Tibial nerve (tissue), 4 donors: Measurements from ENCODE around the gene CCDC175. TPM values are rescaled to one million over a fixed set of nuclear protein-coding genes. Genes with fewer than 3 reads are reported as not detected.

Experiments used
- DNase-seq, 2 donors: peaks; one replicate each; pipeline ENCODE4 v3.0.0-alpha.2; 2019; ENCODE audit warnings: low spot score in 2 of 2
- H3K27ac ChIP-seq, 4 donors: fragments of 200-600 bp; sonication (generic) in 3 of 4; one replicate each; pipeline ENCODE4 v1.5.1; 2017 to 2019; ENCODE audit warnings: mild to moderate bottlenecking in 1 of 4
- H3K27me3 ChIP-seq, 2 donors: fragments of 200-600 bp; sonication (generic) in 1 of 2; one replicate each; pipeline versions ENCODE4 v1.5.1 to v1.6.0; 2017 to 2019
- H3K36me3 ChIP-seq, 3 donors: fragments of 200-600 bp; sonication (generic); one replicate each; pipeline ENCODE4 v1.5.1; 2018 to 2019
- H3K4me1 ChIP-seq, 4 donors: fragments of 200-600 bp; sonication (generic) in 3 of 4; one replicate each; pipeline ENCODE4 v1.5.1; 2017 to 2019
- H3K4me3 ChIP-seq, 4 donors: fragments of 200-600 bp; sonication (generic) in 3 of 4; one replicate each; pipeline ENCODE4 v1.5.1; 2017 to 2019; ENCODE audit warnings: mild to moderate bottlenecking in 1 of 4, moderate library complexity in 1 of 4
- H3K9me3 ChIP-seq, 4 donors: fragments of 200-600 bp; sonication (generic) in 3 of 4; one replicate each; pipeline ENCODE4 v1.5.1; 2017 to 2019
- EP300 ChIP-seq, 2 donors: sonication (generic); formaldehyde crosslinking; IDR thresholded peaks; one replicate each; pipeline ENCODE4 v1.6.1; 2017; ENCODE audit warnings: antibody characterized with exemption in 2 of 2, mild to moderate bottlenecking in 1 of 2
- POLR2A ChIP-seq, 2 donors: fragments of 450-650 bp; IDR thresholded peaks; one replicate each; pipeline ENCODE4 v1.6.1; 2017; ENCODE audit warnings: antibody characterized with exemption in 2 of 2, mild to moderate bottlenecking in 2 of 2, moderate library complexity in 2 of 2
- WGBS, 2 donors: methylation state at CpG; one replicate each; pipeline ENCODE4 v1.1.5; 2018; 5-methylcytosine and 5-hydroxymethylcytosine counted together
- total RNA-seq, 4 donors: library from RNA; depleted of rRNA; stranded (reverse); fragments of >200 nt; gene quantifications; one replicate each; pipeline ENCODE4 v1.1.0, GENCODE V29; 2016
- TF ChIP-seq, protein P1 (sequence below), 5 experiments: fragments of 200-600 bp in 3 of 5; fragments of 450-650 bp in 2 of 5; sonication (generic) in 3 of 5; IDR thresholded peaks; one replicate each; pipeline ENCODE4 v1.5.1; 2016 to 2019; ENCODE audit warnings: antibody characterized with exemption in 5 of 5, mild to moderate bottlenecking in 3 of 5, moderate library complexity in 2 of 5

Gene CCDC175
- total RNA-seq, 4 donors from 2014 or later: not detected

DNA sequence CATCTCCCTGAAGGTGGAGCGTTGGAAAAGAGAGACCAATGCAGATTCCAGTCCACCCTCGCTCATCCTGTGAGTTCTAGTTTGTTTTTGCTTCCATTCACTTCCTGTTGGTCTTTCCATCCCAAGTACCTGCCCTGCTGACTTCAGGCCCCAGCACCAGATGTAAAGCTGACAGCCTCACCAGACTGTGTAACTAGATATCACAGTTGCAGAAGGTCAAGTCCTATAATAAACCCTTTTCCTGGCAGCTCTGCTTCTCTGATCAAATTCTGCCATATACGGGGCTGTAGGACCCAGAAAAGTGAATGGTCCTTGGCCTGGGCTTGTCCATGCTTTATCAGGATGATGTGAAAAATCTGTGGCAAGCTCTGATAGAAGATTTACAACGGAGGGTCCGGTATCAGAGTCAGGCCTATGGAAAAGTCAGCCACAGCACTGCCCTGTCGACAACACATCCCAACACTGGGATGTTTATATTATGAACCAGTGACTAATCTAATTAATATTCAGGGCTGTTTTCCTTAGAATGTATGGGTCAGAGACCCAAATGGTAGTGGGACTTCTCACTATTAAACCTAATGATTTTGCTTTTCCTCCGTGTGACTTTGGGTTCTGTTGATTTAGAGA lies 42.1 kb downstream of the CCDC175 start:
- H3K27ac ChIP-seq: no peak overlapping the region
- no peaks in the 10 kb centered on the region for H3K4me1 ChIP-seq
- no peak for TF ChIP-seq EP300 (IDR thresholded peaks at IDR 0.05)
- TF ChIP-seq POLR2A (IDR thresholded peaks at IDR 0.05): no peak
- TF ChIP-seq, protein P1, sequence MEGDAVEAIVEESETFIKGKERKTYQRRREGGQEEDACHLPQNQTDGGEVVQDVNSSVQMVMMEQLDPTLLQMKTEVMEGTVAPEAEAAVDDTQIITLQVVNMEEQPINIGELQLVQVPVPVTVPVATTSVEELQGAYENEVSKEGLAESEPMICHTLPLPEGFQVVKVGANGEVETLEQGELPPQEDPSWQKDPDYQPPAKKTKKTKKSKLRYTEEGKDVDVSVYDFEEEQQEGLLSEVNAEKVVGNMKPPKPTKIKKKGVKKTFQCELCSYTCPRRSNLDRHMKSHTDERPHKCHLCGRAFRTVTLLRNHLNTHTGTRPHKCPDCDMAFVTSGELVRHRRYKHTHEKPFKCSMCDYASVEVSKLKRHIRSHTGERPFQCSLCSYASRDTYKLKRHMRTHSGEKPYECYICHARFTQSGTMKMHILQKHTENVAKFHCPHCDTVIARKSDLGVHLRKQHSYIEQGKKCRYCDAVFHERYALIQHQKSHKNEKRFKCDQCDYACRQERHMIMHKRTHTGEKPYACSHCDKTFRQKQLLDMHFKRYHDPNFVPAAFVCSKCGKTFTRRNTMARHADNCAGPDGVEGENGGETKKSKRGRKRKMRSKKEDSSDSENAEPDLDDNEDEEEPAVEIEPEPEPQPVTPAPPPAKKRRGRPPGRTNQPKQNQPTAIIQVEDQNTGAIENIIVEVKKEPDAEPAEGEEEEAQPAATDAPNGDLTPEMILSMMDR (IDR thresholded peaks at IDR 0.05): no peak
- H3K36me3 ChIP-seq: no peaks in the 10 kb centered on the region
- H3K4me3 ChIP-seq: no peak overlapping the region
- WGBS, 2 donors: 67 to 75% methylated on average over 7 of the region's 7 CpGs
- no peak for DNase-seq
- no peaks in the 10 kb centered on the region for H3K9me3 ChIP-seq
- H3K27me3 ChIP-seq: no peaks in the 10 kb centered on the region

DNA sequence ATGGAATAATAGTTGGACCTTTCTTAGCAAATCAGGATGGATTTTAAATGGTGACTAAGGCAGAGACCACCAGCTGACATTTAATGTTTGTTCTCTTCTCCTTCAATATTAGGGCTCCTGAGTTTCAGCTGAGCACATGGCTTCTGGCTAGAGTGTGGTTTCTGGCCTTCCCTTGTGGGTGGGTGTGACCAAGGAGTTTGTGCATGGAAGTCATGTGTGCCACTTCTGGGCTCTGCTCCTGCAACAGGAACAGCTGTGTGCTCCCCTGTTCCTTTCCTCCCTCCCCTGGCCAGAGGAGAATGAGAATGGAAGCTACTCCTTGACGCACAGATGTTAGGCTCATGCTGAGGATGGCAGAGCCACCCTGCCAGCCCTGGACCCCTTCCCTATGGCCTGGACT lies 44.2 kb downstream of the CCDC175 start:
- H3K4me3 ChIP-seq: no peak overlapping the region
- H3K27ac ChIP-seq: no peak overlapping the region
- no peaks in the 10 kb centered on the region for H3K27me3 ChIP-seq
- H3K36me3 ChIP-seq: no peaks in the 10 kb centered on the region
- TF ChIP-seq POLR2A (IDR thresholded peaks at IDR 0.05): no peak
- no peak for TF ChIP-seq EP300 (IDR thresholded peaks at IDR 0.05)
- TF ChIP-seq, protein P1 (IDR thresholded peaks at IDR 0.05): no peak
- peaks cover 0 to 5% (median 0%) of the 10 kb centered on the region in 4 donors for H3K9me3 ChIP-seq
- no peaks in the 10 kb centered on the region for H3K4me1 ChIP-seq
- no peak for DNase-seq
- 80 to 88% methylated on average over 1 of the region's 1 CpG for WGBS, 2 donors

DNA sequence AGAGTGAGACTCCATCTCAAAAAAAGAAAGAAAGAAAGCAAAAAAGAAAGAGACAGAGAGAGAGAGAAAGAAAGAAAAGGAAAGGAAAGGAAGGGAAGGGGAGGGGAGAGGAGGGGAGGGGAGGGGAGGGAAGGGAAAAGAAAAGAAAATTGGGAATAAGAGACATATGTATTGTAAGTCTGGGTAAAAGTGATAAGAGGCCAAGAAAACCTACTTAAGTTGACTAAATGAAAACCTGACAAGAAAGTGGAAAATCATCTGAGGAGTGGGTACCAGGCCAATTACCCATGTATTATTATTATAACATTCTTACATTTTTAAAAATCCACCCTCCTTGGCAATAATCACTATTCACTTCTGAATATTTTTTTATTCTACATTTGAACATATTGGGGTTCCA lies 46.3 kb downstream of the CCDC175 start:
- Histone ChIP-seq H3K27ac (no peak overlapping the region), H3K9me3 (peaks cover 0 to 5% (median 0%) of the 10 kb centered on the region in 4 donors), H3K27me3 (no peaks in the 10 kb centered on the region), H3K36me3 (no peaks in the 10 kb centered on the region), H3K4me1 (no peaks in the 10 kb centered on the region), H3K4me3 (no peak overlapping the region)
- TF ChIP-seq EP300 (IDR thresholded peaks at IDR 0.05) (no peak), POLR2A (IDR thresholded peaks at IDR 0.05) (no peak)
- TF ChIP-seq, protein P1 (IDR thresholded peaks at IDR 0.05): no peak
- no peak for DNase-seq

DNA sequence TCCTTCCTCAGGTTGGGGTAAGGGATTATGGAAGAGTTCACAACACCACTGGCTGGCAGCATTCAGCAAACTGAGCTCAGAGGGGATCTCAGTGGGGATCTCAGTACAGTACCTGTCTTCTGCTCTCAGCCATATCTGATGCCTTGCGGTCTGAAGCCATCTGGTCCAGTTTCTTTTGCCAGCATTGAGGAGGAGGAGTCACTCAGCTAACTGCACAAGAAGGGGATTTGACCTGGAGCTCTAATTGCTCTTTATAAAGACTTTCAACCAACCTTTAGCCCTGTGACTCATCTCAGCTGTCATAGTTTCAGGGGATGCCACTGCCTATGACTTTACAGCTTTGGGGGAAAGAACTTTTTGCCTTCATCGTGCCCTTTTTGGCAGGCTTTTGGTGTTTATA lies 47.4 kb downstream of the CCDC175 start:
- WGBS, 2 donors: 71 to 80% methylated on average over 2 of the region's 2 CpGs
- no peak for TF ChIP-seq POLR2A (IDR thresholded peaks at IDR 0.05)
- no peak for TF ChIP-seq EP300 (IDR thresholded peaks at IDR 0.05)

DNA sequence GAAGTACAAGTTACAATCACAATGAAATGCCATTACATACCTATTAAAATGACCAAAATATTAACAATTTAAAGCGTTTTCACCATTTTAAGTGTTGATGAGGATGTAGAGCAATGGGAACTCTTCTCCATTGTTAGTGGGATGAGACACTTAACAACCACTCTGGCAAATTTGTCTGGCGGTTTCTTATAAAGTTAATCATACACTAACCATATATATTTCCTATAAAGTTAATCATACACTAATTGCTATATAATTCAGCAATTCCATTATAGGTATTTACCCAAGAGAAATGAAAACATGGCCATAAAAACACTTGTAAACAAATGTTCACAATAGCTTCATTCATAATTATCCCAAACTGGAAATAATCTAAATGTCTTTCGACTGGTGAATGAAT lies 56.4 kb downstream of the CCDC175 start:
- Histone ChIP-seq H3K27ac (no peak overlapping the region), H3K36me3 (no peaks in the 10 kb centered on the region), H3K27me3 (no peaks in the 10 kb centered on the region), H3K4me3 (no peak overlapping the region), H3K9me3 (no peaks in the 10 kb centered on the region), H3K4me1 (no peaks in the 10 kb centered on the region)
- TF ChIP-seq POLR2A (IDR thresholded peaks at IDR 0.05) (no peak), EP300 (IDR thresholded peaks at IDR 0.05) (no peak)
- TF ChIP-seq, protein P1 (IDR thresholded peaks at IDR 0.05): no peak
- 81 to 82% methylated on average over 3 of the region's 3 CpGs for WGBS, 2 donors
- no peak for DNase-seq

More for the DNA sequence above, 47.4 kb downstream of the CCDC175 start:
- no peak overlapping the region for H3K4me3 ChIP-seq
- H3K9me3 ChIP-seq: peaks cover 0 to 5% (median 0%) of the 10 kb centered on the region in 4 donors
- H3K27ac ChIP-seq: no peak overlapping the region
- no peaks in the 10 kb centered on the region for H3K4me1 ChIP-seq
- no peak for DNase-seq
- no peaks in the 10 kb centered on the region for H3K27me3 ChIP-seq
- H3K36me3 ChIP-seq: no peaks in the 10 kb centered on the region
